Mesenchymal stem cell (in vitro differentiated cells and primary cell): ENCODE data around the gene SEC14L2.
"Not testable (repeated sequence)": the region's sequence is repeated elsewhere in the genome, so short reads cannot be mapped to it uniquely, and the experiment has no call there.

Experiments used
- DNase-seq: peaks from one replicate; pipeline ENCODE4 v3.0.0-alpha.2; 2013
- H2AFZ ChIP-seq: one replicate; pipeline ENCODE4 v1.6.1; 2013; ENCODE audit warnings: low read depth, mild to moderate bottlenecking, control low read depth, inconsistent platforms, low read length, moderate library complexity
- H2AK5ac ChIP-seq: 2 replicates; pipeline ENCODE4 v1.6.1; 2013; ENCODE audit warnings: low read length, moderate library complexity, mild to moderate bottlenecking, inconsistent platforms; ENCODE audit not compliant: severe bottlenecking
- H2BK120ac ChIP-seq: one replicate; pipeline ENCODE4 v1.6.1; 2013; ENCODE audit warnings: low read depth, mild to moderate bottlenecking, inconsistent platforms, low read length, moderate library complexity
- H2BK12ac ChIP-seq, 2 experiments: one replicate each; pipeline ENCODE4 v1.6.1; 2013; ENCODE audit warnings: inconsistent platforms in 2 of 2, low read length in 2 of 2, mild to moderate bottlenecking in 2 of 2, moderate library complexity in 2 of 2, control low read depth in 1 of 2
- H2BK15ac ChIP-seq: one replicate; pipeline ENCODE4 v1.6.1; 2013; ENCODE audit warnings: mild to moderate bottlenecking, low read depth, inconsistent platforms; ENCODE audit not compliant: poor library complexity, severe bottlenecking
- H2BK5ac ChIP-seq: 2 replicates; pipeline ENCODE4 v1.6.1; 2013; ENCODE audit warnings: low read depth, mild to moderate bottlenecking, low read length, control low read depth, inconsistent platforms; ENCODE audit not compliant: poor library complexity, severe bottlenecking
- H3K14ac ChIP-seq, 2 experiments: one replicate each; pipeline ENCODE4 v1.6.1; 2013; ENCODE audit warnings: inconsistent platforms in 2 of 2, low read length in 2 of 2, control low read depth in 1 of 2, mild to moderate bottlenecking in 1 of 2, moderate library complexity in 1 of 2
- H3K18ac ChIP-seq, 2 experiments: one replicate each; pipeline ENCODE4 v1.6.1; 2013; ENCODE audit warnings: inconsistent platforms in 2 of 2, low read length in 2 of 2, control low read depth in 1 of 2, low read depth in 1 of 2, mild to moderate bottlenecking in 1 of 2
- H3K23ac ChIP-seq, 2 experiments: one replicate each; pipeline ENCODE4 v1.6.1; 2013; ENCODE audit warnings: inconsistent platforms in 2 of 2, low read length in 2 of 2, mild to moderate bottlenecking in 2 of 2, moderate library complexity in 2 of 2, control low read depth in 1 of 2
- H3K27ac ChIP-seq: 2 replicates; pipeline ENCODE4 v1.5.1; 2013; ENCODE audit warnings: mild to moderate bottlenecking, moderate library complexity, low read length, control low read depth, inconsistent platforms; ENCODE audit not compliant: poor library complexity, severe bottlenecking
- H3K27me3 ChIP-seq, 2 experiments: 2 replicates each; pipeline versions ENCODE4 v1.6.1 to v1.7.0; 2013; ENCODE audit warnings: low read length in 2 of 2, mild to moderate bottlenecking in 2 of 2, moderate library complexity in 2 of 2, control low read depth in 1 of 2, inconsistent platforms in 1 of 2; ENCODE audit not compliant: control insufficient read depth in 1 of 2, insufficient read depth in 1 of 2
- H3K36me3 ChIP-seq, 2 experiments: 2 replicates each; pipeline versions ENCODE4 v1.6.1 to v1.7.0; 2013; ENCODE audit warnings: low read length in 2 of 2, control low read depth in 1 of 2, inconsistent platforms in 1 of 2, low read depth in 1 of 2, mild to moderate bottlenecking in 1 of 2; ENCODE audit not compliant: insufficient read depth in 2 of 2, control insufficient read depth in 1 of 2
- H3K4ac ChIP-seq, 2 experiments: one replicate each; pipeline ENCODE4 v1.6.1; 2013; ENCODE audit warnings: inconsistent platforms in 2 of 2, low read length in 2 of 2, mild to moderate bottlenecking in 2 of 2, moderate library complexity in 2 of 2, control low read depth in 1 of 2, low read depth in 1 of 2
- H3K4me1 ChIP-seq: 2 replicates; pipeline ENCODE4 v1.6.1; 2013; ENCODE audit warnings: low read depth, low read length, control low read depth; ENCODE audit not compliant: control insufficient read depth, insufficient read depth
- H3K4me2 ChIP-seq: 2 replicates; pipeline ENCODE4 v1.6.1; 2013; ENCODE audit warnings: low read length, mild to moderate bottlenecking, inconsistent platforms; ENCODE audit not compliant: poor library complexity, severe bottlenecking
- H3K4me3 ChIP-seq, 2 experiments: 2 replicates each; pipeline versions ENCODE4 v1.5.1 to v1.7.0; 2013; ENCODE audit warnings: low read length in 2 of 2, mild to moderate bottlenecking in 2 of 2, control low read depth in 1 of 2, low read depth in 1 of 2; ENCODE audit not compliant: insufficient read depth in 1 of 2
- H3K79me1 ChIP-seq: replicated peaks from 2 replicates; pipeline ENCODE4 v1.6.1; 2013; ENCODE audit warnings: mild to moderate bottlenecking, control low read depth, low read length, inconsistent platforms; ENCODE audit not compliant: poor library complexity, severe bottlenecking
- H3K9ac ChIP-seq: 2 replicates; pipeline ENCODE4 v1.7.0; 2013; ENCODE audit warnings: mild to moderate bottlenecking, low read length, moderate library complexity
- H3K9me3 ChIP-seq: 2 replicates; pipeline ENCODE4 v1.7.0; 2013; ENCODE audit warnings: mild to moderate bottlenecking, low read length; ENCODE audit not compliant: control insufficient read depth
- H4K8ac ChIP-seq: one replicate; pipeline ENCODE4 v1.6.1; 2013; ENCODE audit warnings: inconsistent platforms, mild to moderate bottlenecking, low read length, moderate library complexity
- H4K91ac ChIP-seq: one replicate; pipeline ENCODE4 v1.6.1; 2013; ENCODE audit warnings: mild to moderate bottlenecking, low read length, inconsistent platforms
- WGBS: methylation state at CpG from one replicate; pipeline ENCODE4 v1.1.7; 2013; ENCODE audit warnings: mixed read lengths; 5-methylcytosine and 5-hydroxymethylcytosine counted together

SEC14L2 gene

DNA sequence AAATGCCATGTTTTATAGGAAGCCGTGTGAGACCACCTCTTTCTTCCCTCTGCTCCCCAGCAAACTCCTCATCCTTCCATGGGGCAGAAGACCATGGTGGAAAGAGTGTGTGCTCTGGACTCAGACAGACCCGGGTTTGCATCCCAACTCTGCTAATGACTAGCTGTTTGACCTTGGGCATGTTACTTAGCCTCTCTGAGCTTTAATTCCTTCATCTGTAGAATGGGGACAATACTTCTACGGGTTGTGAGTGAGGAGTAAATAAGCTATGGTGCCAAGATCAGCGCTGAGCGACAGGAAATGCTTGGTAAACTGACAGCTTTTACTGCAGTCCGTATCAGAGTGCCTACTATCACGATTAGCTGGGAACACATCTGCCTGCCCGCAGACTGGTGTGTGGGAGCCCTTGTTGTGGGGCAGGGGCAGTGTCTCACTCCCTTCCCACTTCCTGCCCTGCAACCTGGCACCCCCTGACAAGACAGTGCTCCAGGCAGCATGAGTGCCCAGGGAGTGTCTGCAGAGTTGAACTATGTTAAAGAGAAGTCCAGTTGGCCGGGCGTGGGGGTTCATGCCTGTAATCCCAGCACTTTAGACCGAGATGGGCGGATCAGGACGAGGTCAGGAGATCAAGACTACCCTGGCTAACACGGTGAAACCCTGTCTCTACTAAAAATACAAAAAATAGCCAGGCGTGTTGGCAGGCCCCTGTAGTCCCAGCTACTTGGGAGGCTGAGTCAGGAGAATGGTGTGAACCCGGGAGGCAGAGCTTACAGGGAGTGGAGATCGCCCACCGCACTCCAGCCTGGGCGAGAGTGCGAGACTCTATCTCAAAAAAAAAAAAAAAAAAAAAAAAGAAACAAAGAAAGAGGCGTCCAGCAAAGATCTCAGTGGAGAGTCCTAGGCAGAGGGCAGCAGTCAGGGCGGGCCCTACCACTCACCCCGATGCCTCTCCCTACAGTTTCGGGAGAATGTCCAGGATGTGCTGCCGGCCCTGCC, 2.2 kb downstream of the SEC14L2 start:
- Histone ChIP-seq H2BK120ac (no peak overlapping the region), H2BK15ac (no peak overlapping the region), H3K4me2 (no peak overlapping the region), H3K27ac (no peak overlapping the region), H3K14ac (no peak overlapping the region), H4K91ac (no peak overlapping the region), H4K8ac (no peak overlapping the region), H2BK12ac (no peak overlapping the region), H2AFZ (no peak overlapping the region), H3K4me3 (peak overlapping the region in 1 of 2 experiments; percentile 82), H2BK5ac (no peak overlapping the region), H3K9ac (peak overlapping the region; percentile 54), H3K27me3 (no peaks in the 10 kb centered on the region), H3K79me1 (peaks cover 34% of the 10 kb centered on the region), H3K4me1 (peaks cover 25% of the 10 kb centered on the region), H2AK5ac (no peak overlapping the region), H3K4ac (no peak overlapping the region), H3K18ac (no peak overlapping the region), H3K23ac (no peak overlapping the region), H3K36me3 (peaks cover 2 to 10% of the 10 kb centered on the region in 2 experiments), H3K9me3 (no peaks in the 10 kb centered on the region)
- WGBS = 88% methylated on average over 18 of the region's 25 CpGs
- no peak for DNase-seq

DNA sequence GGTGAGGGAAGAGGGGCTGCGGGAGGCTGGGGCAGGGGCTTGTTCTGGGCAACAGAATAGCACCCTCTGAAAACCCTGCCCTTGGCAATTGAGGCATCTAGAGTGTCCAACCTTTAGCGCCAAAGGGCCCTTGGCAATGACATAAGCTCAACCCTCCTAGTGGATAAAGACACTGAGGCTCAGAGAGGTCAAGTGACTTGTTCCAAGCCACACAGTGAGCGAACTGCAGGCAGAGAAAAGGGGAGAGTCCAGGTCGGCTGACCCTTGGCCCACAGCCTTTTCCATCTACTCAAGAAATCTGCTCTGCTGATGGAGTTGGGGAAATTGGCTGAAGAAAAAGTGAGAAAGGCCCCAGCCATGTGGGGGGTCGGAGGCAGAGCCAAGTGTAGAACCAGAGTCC, 2.9 kb downstream of the SEC14L2 start:
- Histone ChIP-seq H3K4ac (no peak overlapping the region), H2BK120ac (no peak overlapping the region), H2BK12ac (no peak overlapping the region), H3K27ac (no peak overlapping the region), H3K18ac (no peak overlapping the region), H3K27me3 (no peaks in the 10 kb centered on the region), H4K91ac (no peak overlapping the region), H2BK15ac (no peak overlapping the region), H3K4me1 (peaks cover 25% of the 10 kb centered on the region), H2AK5ac (no peak overlapping the region), H3K36me3 (peaks cover 2 to 13% of the 10 kb centered on the region in 2 experiments), H3K4me3 (peak overlapping the region in 1 of 2 experiments; percentile 23), H4K8ac (no peak overlapping the region), H2AFZ (no peak overlapping the region), H3K14ac (no peak overlapping the region), H3K79me1 (peaks cover 34% of the 10 kb centered on the region), H3K23ac (no peak overlapping the region), H3K9me3 (no peaks in the 10 kb centered on the region), H2BK5ac (no peak overlapping the region), H3K4me2 (no peak overlapping the region), H3K9ac (peak overlapping the region; percentile 54)
- WGBS = 96% methylated on average over 4 of the region's 5 CpGs
- DNase-seq = no peak

DNA sequence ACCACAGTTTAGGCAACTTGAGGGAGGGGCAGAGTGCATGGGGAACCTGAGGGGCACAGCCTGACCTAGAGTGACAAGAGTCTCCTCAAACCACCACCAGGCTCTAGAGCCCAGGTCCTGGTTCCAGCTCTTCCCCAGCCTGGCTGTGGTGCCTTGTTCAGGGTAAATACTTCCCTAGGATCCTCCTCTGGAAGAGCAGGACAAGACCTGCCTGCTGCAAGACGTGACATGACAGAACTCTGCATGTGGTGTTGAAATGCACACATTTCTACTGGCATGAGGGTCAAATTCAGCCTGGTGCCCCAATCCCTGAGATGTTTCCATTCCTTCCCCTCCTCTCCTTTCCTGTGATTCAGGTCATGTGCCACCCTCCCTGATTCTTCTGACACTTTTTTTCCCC, 3.3 kb downstream of the SEC14L2 start:
- H3K18ac ChIP-seq = no peak overlapping the region
- H2BK15ac ChIP-seq = no peak overlapping the region
- no peak overlapping the region for H2AK5ac ChIP-seq
- H3K9ac ChIP-seq = no peak overlapping the region
- H3K9me3 ChIP-seq = no peaks in the 10 kb centered on the region
- 100% methylated on average over 1 of the region's 1 CpG for WGBS
- DNase-seq = no peak
- H3K4me3 ChIP-seq = no peak overlapping the region
- no peak overlapping the region for H2BK12ac ChIP-seq
- H4K91ac ChIP-seq = no peak overlapping the region
- H3K23ac ChIP-seq = no peak overlapping the region
- no peak overlapping the region for H3K4ac ChIP-seq
- H3K36me3 ChIP-seq = peaks cover 2 to 13% of the 10 kb centered on the region in 2 experiments
- H2BK5ac ChIP-seq = no peak overlapping the region
- no peak overlapping the region for H4K8ac ChIP-seq
- H3K4me1 ChIP-seq = peaks cover 25% of the 10 kb centered on the region
- H3K4me2 ChIP-seq = no peak overlapping the region
- H3K79me1 ChIP-seq = peaks cover 34% of the 10 kb centered on the region
- H2BK120ac ChIP-seq = no peak overlapping the region
- no peak overlapping the region for H3K14ac ChIP-seq
- no peaks in the 10 kb centered on the region for H3K27me3 ChIP-seq
- no peak overlapping the region for H3K27ac ChIP-seq
- H2AFZ ChIP-seq = no peak overlapping the region

DNA sequence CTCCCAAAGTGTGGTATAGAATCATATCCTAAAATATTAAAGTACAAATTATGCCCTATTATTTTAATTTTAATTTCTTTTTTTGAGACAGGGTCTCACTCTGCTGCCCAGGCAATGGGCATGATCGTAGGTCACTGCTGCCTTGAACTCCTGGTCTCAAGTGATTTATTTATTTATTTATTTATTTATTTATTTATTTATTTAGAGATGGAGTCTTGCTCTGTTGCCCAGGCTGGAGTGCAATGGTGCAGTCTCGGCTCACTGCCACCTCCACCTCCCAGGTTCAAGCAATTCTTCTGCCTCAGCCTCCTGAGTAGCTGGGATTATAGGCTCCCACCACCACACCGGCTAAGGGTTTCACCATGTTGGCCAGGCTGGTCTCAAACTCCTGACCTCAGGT, 4.2 kb downstream of the SEC14L2 start:
- H2AFZ ChIP-seq, H3K23ac ChIP-seq, H2BK15ac ChIP-seq, H3K27ac ChIP-seq, H3K4me3 ChIP-seq, H2BK120ac ChIP-seq, DNase-seq, H3K18ac ChIP-seq, H3K9me3 ChIP-seq, H4K8ac ChIP-seq, H3K14ac ChIP-seq, H2BK12ac ChIP-seq, H2AK5ac ChIP-seq, H3K9ac ChIP-seq, H4K91ac ChIP-seq, H3K27me3 ChIP-seq, H3K4me2 ChIP-seq, H3K4ac ChIP-seq, H2BK5ac ChIP-seq: not testable (repeated sequence)
- peaks cover 7 to 13% of the 10 kb centered on the region in 2 experiments for H3K36me3 ChIP-seq
- H3K4me1 ChIP-seq = peaks cover 25% of the 10 kb centered on the region
- H3K79me1 ChIP-seq = peaks cover 39% of the 10 kb centered on the region
- 98% methylated on average over 2 of the region's 3 CpGs for WGBS
